IMR-90 (cell line): ENCODE results near the gene SLC17A9. TPM values are rescaled to one million over a fixed set of nuclear protein-coding genes. Genes with fewer than 3 reads are reported as not detected.

Source experiments
- ATAC-seq: fragments of 200-7000 bp; cut with Tn5 transposase; 2 replicates; pipeline ENCODE4 v1.9.1; 2020; ENCODE audit warnings: low read depth, mild to moderate bottlenecking, moderate library complexity
- BruUV-seq: library from RNA; stranded (reverse); fragments of 400-500 nt; replicated peaks from 2 replicates; lab custom pipeline; 2021; lab: Mats Ljungman, UMichigan
- CTCF ChIA-PET: fragments of 300-600 bp; formaldehyde crosslinking; extraction: SDS; loops from one replicate; lab custom pipeline; 2021; ENCODE audit warnings: antibody characterized with exemption; lab: Yijun Ruan, JAX
- POLR2A ChIA-PET: fragments of 300-600 bp; sonication (Branson Sonifier 250); formaldehyde crosslinking; loops from one replicate; lab custom pipeline; 2022; ENCODE audit warnings: antibody characterized with exemption; ENCODE audit not compliant: unreplicated experiment; lab: Charles Lee
- DNase-seq: peaks from one replicate; pipeline ENCODE4 v3.0.0; 2013
- H2AFZ ChIP-seq: replicated peaks from 2 replicates; pipeline ENCODE3; 2013; ENCODE audit warnings: low read length, mild to moderate bottlenecking; ENCODE audit not compliant: poor library complexity
- H2AK5ac ChIP-seq: 2 replicates; pipeline ENCODE4 v1.6.1; 2013; ENCODE audit warnings: low read depth, low read length, inconsistent platforms
- H2AK9ac ChIP-seq: replicated peaks from 2 replicates; pipeline ENCODE3; 2013; ENCODE audit warnings: mild to moderate bottlenecking, low read depth, low read length, moderate library complexity; ENCODE audit not compliant: poor library complexity
- H2BK120ac ChIP-seq: 2 replicates; pipeline ENCODE4 v1.6.1; 2013; ENCODE audit warnings: low read depth, low read length, inconsistent platforms
- H2BK15ac ChIP-seq: 3 replicates; pipeline ENCODE4 v1.6.1; 2013; ENCODE audit warnings: low read depth, low read length, inconsistent platforms
- H2BK20ac ChIP-seq: 2 replicates; pipeline ENCODE4 v1.6.1; 2013; ENCODE audit warnings: low read depth, mild to moderate bottlenecking, inconsistent platforms, low read length, moderate library complexity
- H2BK5ac ChIP-seq: 2 replicates; pipeline ENCODE4 v1.6.1; 2013; ENCODE audit warnings: mild to moderate bottlenecking, low read depth, low read length, inconsistent platforms; ENCODE audit not compliant: poor library complexity, severe bottlenecking
- H3K14ac ChIP-seq: replicated peaks from 2 replicates; pipeline ENCODE4 v1.6.1; 2013; ENCODE audit warnings: low read depth, low read length, inconsistent platforms
- H3K18ac ChIP-seq: 2 replicates; pipeline ENCODE4 v1.6.1; 2013; ENCODE audit warnings: low read depth, low read length, control low read depth
- H3K23ac ChIP-seq: 2 replicates; pipeline ENCODE4 v1.6.1; 2013; ENCODE audit warnings: low read depth, low read length, inconsistent platforms
- H3K27ac ChIP-seq: 2 replicates; pipeline ENCODE4 v1.5.1; 2013; ENCODE audit warnings: mild to moderate bottlenecking, control low read depth, low read length; ENCODE audit not compliant: insufficient read depth
- H3K27me3 ChIP-seq: 2 replicates; pipeline ENCODE4 v1.6.1; 2013; ENCODE audit warnings: low read length; ENCODE audit not compliant: control insufficient read depth, insufficient read depth
- H3K36me3 ChIP-seq: 2 replicates; pipeline ENCODE4 v1.6.1; 2013; ENCODE audit warnings: low read length, mixed read lengths; ENCODE audit not compliant: control insufficient read depth, insufficient read depth
- H3K4ac ChIP-seq: 2 replicates; pipeline ENCODE4 v1.6.1; 2013; ENCODE audit warnings: low read depth, low read length, inconsistent platforms
- H3K4me1 ChIP-seq: 2 replicates; pipeline ENCODE4 v1.6.1; 2013; ENCODE audit warnings: low read length, mixed read lengths; ENCODE audit not compliant: control insufficient read depth, insufficient read depth
- H3K4me2 ChIP-seq: 2 replicates; pipeline ENCODE4 v1.6.1; 2013; ENCODE audit warnings: low read depth, mild to moderate bottlenecking, control low read depth, low read length, moderate library complexity
- H3K4me3 ChIP-seq: 2 replicates; pipeline ENCODE4 v1.5.1; 2013; ENCODE audit warnings: low read depth, mild to moderate bottlenecking, control low read depth, low read length, moderate library complexity; ENCODE audit not compliant: insufficient read depth
- H3K56ac ChIP-seq: 2 replicates; pipeline ENCODE4 v1.6.1; 2013; ENCODE audit warnings: low read length, inconsistent platforms; ENCODE audit not compliant: insufficient read depth; ENCODE audit errors: extremely low read depth
- H3K79me1 ChIP-seq, 2 experiments: 2 replicates each; pipeline ENCODE4 v1.6.1; 2013; ENCODE audit warnings: low read length in 2 of 2, inconsistent platforms in 1 of 2, low read depth in 1 of 2
- H3K9ac ChIP-seq: 2 replicates; pipeline ENCODE4 v1.6.1; 2013; ENCODE audit warnings: low read depth, low read length, control low read depth
- H3K9me1 ChIP-seq: 2 replicates; pipeline ENCODE4 v1.6.1; 2013; ENCODE audit warnings: low read length, inconsistent platforms; ENCODE audit not compliant: insufficient read depth
- H3K9me3 ChIP-seq: 2 replicates; pipeline ENCODE4 v1.6.1; 2013; ENCODE audit warnings: low read length; ENCODE audit not compliant: control insufficient read depth, insufficient read depth
- H4K20me1 ChIP-seq: 2 replicates; pipeline ENCODE4 v1.6.1; 2013; ENCODE audit warnings: low read length, inconsistent platforms; ENCODE audit not compliant: insufficient read depth
- H4K5ac ChIP-seq: 2 replicates; pipeline ENCODE4 v1.6.1; 2013; ENCODE audit warnings: mild to moderate bottlenecking, low read depth, low read length, control low read depth
- H4K8ac ChIP-seq, 2 experiments: 2 replicates each; pipeline ENCODE4 v1.6.1; 2013; ENCODE audit warnings: low read depth in 2 of 2, low read length in 2 of 2, control low read depth in 1 of 2, inconsistent platforms in 1 of 2
- H4K91ac ChIP-seq: 2 replicates; pipeline ENCODE4 v1.6.1; 2013; ENCODE audit warnings: low read depth, low read length, inconsistent platforms; ENCODE audit not compliant: insufficient read depth
- BHLHE40 ChIP-seq: fragments of 150-350 bp; IDR thresholded peaks from 2 replicates; pipeline ENCODE4 v1.6.1; 2016; ENCODE audit warnings: mild to moderate bottlenecking, low read depth, low read length
- CEBPB ChIP-seq: IDR thresholded peaks from 2 replicates; pipeline ENCODE4 v1.6.1; 2012; ENCODE audit warnings: low read depth, low read length, improper control_type of control experiment
- FOS ChIP-seq: fragments of 150-350 bp; IDR thresholded peaks from 2 replicates; pipeline ENCODE4 v1.6.1; 2016; ENCODE audit warnings: low read depth, low read length
- MAZ ChIP-seq: IDR thresholded peaks from 2 replicates; pipeline ENCODE4 v1.6.1; 2012; ENCODE audit warnings: low read depth, mild to moderate bottlenecking, low read length, improper control_type of control experiment, moderate library complexity, borderline replicate concordance
- MXI1 ChIP-seq: IDR thresholded peaks from 2 replicates; pipeline ENCODE4 v1.6.1; 2012; ENCODE audit warnings: low read depth, mild to moderate bottlenecking, low read length, moderate library complexity, borderline replicate concordance
- SMC3 ChIP-seq: fragments of 150-350 bp; IDR thresholded peaks from 2 replicates; pipeline ENCODE4 v1.6.1; 2016; ENCODE audit warnings: low read depth, mild to moderate bottlenecking, antibody characterized with exemption, low read length, moderate library complexity
- WGBS, 2 experiments: methylation state at CpG; one replicate each; pipeline versions ENCODE4 v1.1.5 to v1.1.7; 2013; ENCODE audit warnings: missing lambda C conversion rate in 2 of 2; ENCODE audit not compliant: insufficient read length in 1 of 2; ENCODE audit errors: extremely low coverage in 2 of 2; 5-methylcytosine and 5-hydroxymethylcytosine counted together
- dilution Hi-C: fragments of 300-500 bp; cut with HindIII; formaldehyde crosslinking; loops from one replicate; pipeline ENCODE4 v1.14.3; 2018; ENCODE audit warnings: low sequenced_read_pairs; ENCODE audit not compliant: unreplicated experiment
- in situ Hi-C: fragments of 300-500 bp; cut with MboI; formaldehyde crosslinking; loops from 3 replicates; pipeline ENCODE4 v1.14.3; 2019; ENCODE audit warnings: low sequenced_read_pairs, inconsistent platforms, mixed read lengths
- intact Hi-C: fragments of 100-400 bp; cut with micrococcal nuclease; formaldehyde crosslinking; loops from 2 replicates; pipeline ENCODE4 v1.10.0; 2022
- polyA plus RNA-seq, 3 experiments: library from polyadenylated mRNA; depleted of rRNA; stranded (reverse); fragments of >200 nt; gene quantifications; 2 replicates each; pipeline ENCODE4 v1.2.3, GENCODE V29; 2012; ENCODE audit warnings: low replicate concordance in 1 of 3
- total RNA-seq: library from RNA; depleted of rRNA; stranded (reverse); fragments of >200 nt; gene quantifications from 2 replicates; pipeline ENCODE4 v1.2.3, GENCODE V29; 2012
- TF ChIP-seq, protein P1 (sequence below): fragments of 150-350 bp; IDR thresholded peaks from 2 replicates; pipeline ENCODE4 v1.6.1; 2017; ENCODE audit warnings: mild to moderate bottlenecking, antibody characterized with exemption, low read length, low read depth

SLC17A9 gene
- total and polyA plus RNA-seq, 2 of the 4 experiments (the other 2 are of a cell fraction): 2.2 to 14.4 TPM

GRCh38 chr20:62941792-62942191 lies 10.7 kb upstream of the SLC17A9 start:
- Histone ChIP-seq H3K27me3 (no peaks in the 10 kb centered on the region), H2AK5ac (no peak overlapping the region), H3K4me2 (peak overlapping the region; percentile 55; the same call in 1 of the 2 replicates), H4K20me1 (peaks cover 54% of the 10 kb centered on the region), H2BK5ac (peak overlapping the region; percentile 63), H3K56ac (no peak overlapping the region), H2AFZ (no peak overlapping the region), H3K9me3 (no peaks in the 10 kb centered on the region), H3K4me3 (no peak overlapping the region), H4K91ac (no peak overlapping the region), H3K18ac (no peak overlapping the region; the same call in 1 of the 2 replicates), H3K9ac (no peak overlapping the region), H3K36me3 (peaks cover 38% of the 10 kb centered on the region), H4K8ac (no peak overlapping the region), H2BK120ac (no peak overlapping the region), H3K27ac (peak overlapping the region; percentile 5; the same call in 1 of the 2 replicates), H2AK9ac (no peak overlapping the region), H3K79me1 (peaks cover 16 to 76% of the 10 kb centered on the region in 2 experiments), H3K4ac (no peak overlapping the region), H3K14ac (no peak overlapping the region), H2BK15ac (no peak overlapping the region), H2BK20ac (no peak overlapping the region), H3K4me1 (peaks cover 8% of the 10 kb centered on the region), H3K23ac (no peak overlapping the region), H3K9me1 (peaks cover 9% of the 10 kb centered on the region; the same call in 1 of the 2 replicates), H4K5ac (no peak overlapping the region; the same call in 1 of the 2 replicates)
- intact Hi-C loops: no loop called here
- ChIA-PET CTCF (no interaction called here), POLR2A (no interaction called here)
- in situ Hi-C loops: no loop called here
- ATAC-seq (no peak), DNase-seq (peak; percentile 51)
- WGBS, 2 experiments: no CpG with 5 or more reads among the region's 1 CpG
- TF ChIP-seq, protein P1, sequence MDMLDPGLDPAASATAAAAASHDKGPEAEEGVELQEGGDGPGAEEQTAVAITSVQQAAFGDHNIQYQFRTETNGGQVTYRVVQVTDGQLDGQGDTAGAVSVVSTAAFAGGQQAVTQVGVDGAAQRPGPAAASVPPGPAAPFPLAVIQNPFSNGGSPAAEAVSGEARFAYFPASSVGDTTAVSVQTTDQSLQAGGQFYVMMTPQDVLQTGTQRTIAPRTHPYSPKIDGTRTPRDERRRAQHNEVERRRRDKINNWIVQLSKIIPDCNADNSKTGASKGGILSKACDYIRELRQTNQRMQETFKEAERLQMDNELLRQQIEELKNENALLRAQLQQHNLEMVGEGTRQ: no peak
- TF ChIP-seq FOS (no peak), SMC3 (no peak), MAZ (no peak), MXI1 (no peak), CEBPB (no peak), BHLHE40 (no peak)
- no TSS peak for BruUV-seq
- dilution Hi-C loops: no loop called here
